ENCODE measurements around the gene KRTAP1-3.

Gene KRTAP1-3

GRCh38 chr17:41029633-41030245, 4.9 kb downstream of the KRTAP1-3 start, which contains the start of gene KRTAP1-4:
Gene KRTAP1-4 (minus strand): TSS chr17:41030195. CDS start chr17:41030078, 117 bp downstream.
- no peaks in the 10 kb centered on the region for H3K27me3 ChIP-seq (ENCODE audit: insufficient read depth, low read length)
- H2BK120ac ChIP-seq (ENCODE audit: insufficient read depth, low read length, poor library complexity), result no peak within 1 kb of the TSS
- no peaks in the 10 kb centered on the region for H3K36me3 ChIP-seq (ENCODE audit: control insufficient read depth in 1 of 2, insufficient read depth in 2 of 2, low read length in 2 of 2)
- H4K8ac ChIP-seq (ENCODE audit: low read depth, low read length), result no peak within 1 kb of the TSS
- no peak within 1 kb of the TSS for H2AFZ ChIP-seq (ENCODE audit: insufficient read depth, low read length, poor library complexity)
- no peak within 1 kb of the TSS for H3K23ac ChIP-seq (ENCODE audit: low read length)
- H2BK5ac ChIP-seq (ENCODE audit: low read depth, low read length, poor library complexity), result no peak within 1 kb of the TSS
- H4K91ac ChIP-seq (ENCODE audit: low read depth, low read length), result no peak within 1 kb of the TSS
- DNase-seq, result no peak
- H3K79me1 ChIP-seq (ENCODE audit: low read length), result no peaks in the 10 kb centered on the region
- H3K18ac ChIP-seq (ENCODE audit: low read length), result no peak within 1 kb of the TSS
- H3K4me1 ChIP-seq (ENCODE audit: control insufficient read depth in 1 of 2, insufficient read depth in 2 of 2, low read length in 2 of 2), result no peaks in the 10 kb centered on the region
- no peak within 1 kb of the TSS for H3K4ac ChIP-seq (ENCODE audit: low read depth, low read length)
- H3K4me2 ChIP-seq (ENCODE audit: low read length), result no peak within 1 kb of the TSS
- H3K14ac ChIP-seq (ENCODE audit: low read length), result no peak within 1 kb of the TSS
- H3K9ac ChIP-seq (ENCODE audit: low read length), result no peak within 1 kb of the TSS
- no peak within 1 kb of the TSS for H3K27ac ChIP-seq (ENCODE audit: low read depth, low read length)
- no peak within 1 kb of the TSS for H2BK12ac ChIP-seq (ENCODE audit: low read length)
- no peak within 1 kb of the TSS for H4K12ac ChIP-seq (ENCODE audit: low read depth, low read length)
- H2AK5ac ChIP-seq (ENCODE audit: low read length), result no peak within 1 kb of the TSS
- no CpG with 5 or more reads among the region's 12 CpGs for WGBS (ENCODE audit: extremely low coverage, insufficient coverage, insufficient read length)
- no peak within 1 kb of the TSS for H3K4me3 ChIP-seq (ENCODE audit: low read depth, low read length)
- H3K9me3 ChIP-seq (ENCODE audit: insufficient read depth, low read depth, low read length), result no peaks in the 10 kb centered on the region
- H3K79me2 ChIP-seq (ENCODE audit: control insufficient read depth, insufficient read depth, low read length, poor library complexity), result no peaks in the 10 kb centered on the region

GRCh38 chr17:41026715-41027471, 7.8 kb downstream of the KRTAP1-3 start, which contains the start of gene KRTAP1-5:
Gene KRTAP1-5 (minus strand): TSS chr17:41027208. CDS start chr17:41027155, 53 bp downstream.
- H2BK12ac ChIP-seq (ENCODE audit: low read length), result no peak within 1 kb of the TSS
- no peak within 1 kb of the TSS for H3K4me3 ChIP-seq (ENCODE audit: low read depth, low read length)
- H2AK5ac ChIP-seq (ENCODE audit: low read length), result no peak within 1 kb of the TSS
- no peak within 1 kb of the TSS for H2AFZ ChIP-seq (ENCODE audit: insufficient read depth, low read length, poor library complexity)
- no peak within 1 kb of the TSS for H3K14ac ChIP-seq (ENCODE audit: low read length)
- peak in 1 of 2 donors; percentile 31 for DNase-seq
- no peak within 1 kb of the TSS for H3K4me2 ChIP-seq (ENCODE audit: low read length)
- H4K91ac ChIP-seq (ENCODE audit: low read depth, low read length), result no peak within 1 kb of the TSS
- WGBS (ENCODE audit: extremely low coverage, insufficient coverage, insufficient read length), result no CpG with 5 or more reads among the region's 9 CpGs
- H2BK120ac ChIP-seq (ENCODE audit: insufficient read depth, low read length, poor library complexity), result no peak within 1 kb of the TSS
- H3K36me3 ChIP-seq (ENCODE audit: control insufficient read depth in 1 of 2, insufficient read depth in 2 of 2, low read length in 2 of 2), result no peaks in the 10 kb centered on the region
- no peaks in the 10 kb centered on the region for H3K79me2 ChIP-seq (ENCODE audit: control insufficient read depth, insufficient read depth, low read length, poor library complexity)
- H3K27ac ChIP-seq (ENCODE audit: low read depth, low read length), result no peak within 1 kb of the TSS
- no peak within 1 kb of the TSS for H3K23ac ChIP-seq (ENCODE audit: low read length)
- no peaks in the 10 kb centered on the region for H3K4me1 ChIP-seq (ENCODE audit: control insufficient read depth in 1 of 2, insufficient read depth in 2 of 2, low read length in 2 of 2)
- no peak within 1 kb of the TSS for H3K18ac ChIP-seq (ENCODE audit: low read length)
- H4K12ac ChIP-seq (ENCODE audit: low read depth, low read length), result no peak within 1 kb of the TSS
- no peaks in the 10 kb centered on the region for H3K27me3 ChIP-seq (ENCODE audit: insufficient read depth, low read length)
- no peaks in the 10 kb centered on the region for H3K79me1 ChIP-seq (ENCODE audit: low read length)
- no peak within 1 kb of the TSS for H4K8ac ChIP-seq (ENCODE audit: low read depth, low read length)
- H3K4ac ChIP-seq (ENCODE audit: low read depth, low read length), result no peak within 1 kb of the TSS
- no peak within 1 kb of the TSS for H2BK5ac ChIP-seq (ENCODE audit: low read depth, low read length, poor library complexity)
- H3K9me3 ChIP-seq (ENCODE audit: insufficient read depth, low read depth, low read length), result no peaks in the 10 kb centered on the region
- H3K9ac ChIP-seq (ENCODE audit: low read length), result no peak within 1 kb of the TSS

- Histone ChIP-seq H3K9ac (ENCODE audit: low read length) (no peak overlapping the region), H2BK120ac (ENCODE audit: insufficient read depth, low read length, poor library complexity) (no peak overlapping the region), H3K27ac (ENCODE audit: low read depth, low read length) (no peak overlapping the region), H4K12ac (ENCODE audit: low read depth, low read length) (no peak overlapping the region), H3K18ac (ENCODE audit: low read length) (no peak overlapping the region), H3K27me3 (ENCODE audit: insufficient read depth, low read length) (no peaks in the 10 kb centered on the region), H3K4me3 (ENCODE audit: low read depth, low read length) (no peak overlapping the region), H3K14ac (ENCODE audit: low read length) (no peak overlapping the region), H3K79me2 (ENCODE audit: control insufficient read depth, insufficient read depth, low read length, poor library complexity) (no peaks in the 10 kb centered on the region), H4K91ac (ENCODE audit: low read depth, low read length) (no peak overlapping the region), H4K8ac (ENCODE audit: low read depth, low read length) (no peak overlapping the region), H2AFZ (ENCODE audit: insufficient read depth, low read length, poor library complexity) (no peak overlapping the region), H2BK5ac (ENCODE audit: low read depth, low read length, poor library complexity) (no peak overlapping the region), H3K4me1 (ENCODE audit: control insufficient read depth in 1 of 2, insufficient read depth in 2 of 2, low read length in 2 of 2) (no peaks in the 10 kb centered on the region), H2BK12ac (ENCODE audit: low read length) (no peak overlapping the region), H3K4me2 (ENCODE audit: low read length) (no peak overlapping the region), H2AK5ac (ENCODE audit: low read length) (no peak overlapping the region), H3K79me1 (ENCODE audit: low read length) (no peaks in the 10 kb centered on the region), H3K4ac (ENCODE audit: low read depth, low read length) (no peak overlapping the region), H3K36me3 (ENCODE audit: control insufficient read depth in 1 of 2, insufficient read depth in 2 of 2, low read length in 2 of 2) (no peaks in the 10 kb centered on the region), H3K23ac (ENCODE audit: low read length) (no peak overlapping the region), H3K9me3 (ENCODE audit: insufficient read depth, low read depth, low read length) (no peaks in the 10 kb centered on the region)
- WGBS (ENCODE audit: extremely low coverage, insufficient coverage, insufficient read length), result 100% methylated on average over 2 of the region's 3 CpGs
- DNase-seq, result no peak
Measured at GRCh38 chr17:41024697-41025096, 10.0 kb downstream of the KRTAP1-3 start.

GRCh38 chr17:41020336-41020735, 14.3 kb downstream of the KRTAP1-3 start:
- no peak overlapping the region for H3K4me3 ChIP-seq (ENCODE audit: low read depth, low read length)

More at GRCh38 chr17:41020336-41020735, 14.3 kb downstream of the KRTAP1-3 start:
- H4K12ac ChIP-seq (ENCODE audit: low read depth, low read length), result no peak overlapping the region
- H3K27me3 ChIP-seq (ENCODE audit: insufficient read depth, low read length), result no peaks in the 10 kb centered on the region
- no peak overlapping the region for H3K9ac ChIP-seq (ENCODE audit: low read length)
- no peak overlapping the region for H3K4ac ChIP-seq (ENCODE audit: low read depth, low read length)
- no peak overlapping the region for H3K4me2 ChIP-seq (ENCODE audit: low read length)
- H2AFZ ChIP-seq (ENCODE audit: insufficient read depth, low read length, poor library complexity), result no peak overlapping the region
- no peak overlapping the region for H2AK5ac ChIP-seq (ENCODE audit: low read length)
- no peak for DNase-seq
- H3K14ac ChIP-seq (ENCODE audit: low read length), result no peak overlapping the region
- H2BK120ac ChIP-seq (ENCODE audit: insufficient read depth, low read length, poor library complexity), result no peak overlapping the region
- no peaks in the 10 kb centered on the region for H3K79me1 ChIP-seq (ENCODE audit: low read length)
- H3K18ac ChIP-seq (ENCODE audit: low read length), result no peak overlapping the region
- no peak overlapping the region for H3K27ac ChIP-seq (ENCODE audit: low read depth, low read length)
- no peaks in the 10 kb centered on the region for H3K36me3 ChIP-seq (ENCODE audit: control insufficient read depth in 1 of 2, insufficient read depth in 2 of 2, low read length in 2 of 2)
- H3K9me3 ChIP-seq (ENCODE audit: insufficient read depth, low read depth, low read length), result no peaks in the 10 kb centered on the region
- H3K79me2 ChIP-seq (ENCODE audit: control insufficient read depth, insufficient read depth, low read length, poor library complexity), result no peaks in the 10 kb centered on the region
- no peak overlapping the region for H3K23ac ChIP-seq (ENCODE audit: low read length)
- H2BK5ac ChIP-seq (ENCODE audit: low read depth, low read length, poor library complexity), result no peak overlapping the region
- no peak overlapping the region for H4K91ac ChIP-seq (ENCODE audit: low read depth, low read length)
- no peak overlapping the region for H4K8ac ChIP-seq (ENCODE audit: low read depth, low read length)
- H3K4me1 ChIP-seq (ENCODE audit: control insufficient read depth in 1 of 2, insufficient read depth in 2 of 2, low read length in 2 of 2), result no peaks in the 10 kb centered on the region
- H2BK12ac ChIP-seq (ENCODE audit: low read length), result no peak overlapping the region
